Astrocyte of the hippocampus (primary cell): ENCODE data around the gene TBC1D14.
A peak's percentile ranks its signal among the peaks of the same experiment; 100 is the strongest.
"Not testable (repeated sequence)": the region's sequence is repeated elsewhere in the genome, so short reads cannot be mapped to it uniquely, and the experiment has no call there.

Experiments used
- DNase-seq: peaks from one replicate; pipeline ENCODE4 v3.0.0; 2011; ENCODE audit warnings: low read depth, low spot score

Gene TBC1D14

GRCh38 chr4:6910340-6910959 is 824 bp downstream of the TBC1D14 start:
- DNase-seq, result peak; percentile 37

- no peak for DNase-seq
Observed at GRCh38 chr4:6910960-6911874, 1.6 kb downstream of the TBC1D14 start.

- DNase-seq, result not testable (repeated sequence)
Observed at GRCh38 chr4:6911917-6912316, 2.3 kb downstream of the TBC1D14 start.

GRCh38 chr4:6912441-6912840 is 2.8 kb downstream of the TBC1D14 start:
- no peak for DNase-seq

GRCh38 chr4:6913350-6913905 is 3.8 kb downstream of the TBC1D14 start:
- DNase-seq, result no peak

GRCh38 chr4:6914448-6914847 is 4.8 kb downstream of the TBC1D14 start:
- DNase-seq, result no peak

GRCh38 chr4:6915041-6916005 is 5.7 kb downstream of the TBC1D14 start:
- no peak for DNase-seq

GRCh38 chr4:6916069-6916586 is 6.5 kb downstream of the TBC1D14 start:
- DNase-seq, result no peak

- DNase-seq, result peak; percentile 50
Observed at GRCh38 chr4:6916587-6917460, 7.2 kb downstream of the TBC1D14 start.

GRCh38 chr4:6917461-6918271 is 8.0 kb downstream of the TBC1D14 start:
- peak; percentile 82 for DNase-seq

- DNase-seq, result no peak
Observed at GRCh38 chr4:6918338-6918737, 8.7 kb downstream of the TBC1D14 start.

- DNase-seq, result no peak
Observed at GRCh38 chr4:6920171-6920570, 10.5 kb downstream of the TBC1D14 start.

- no peak for DNase-seq
Observed at GRCh38 chr4:6923507-6923906, 13.9 kb downstream of the TBC1D14 start.

- no peak for DNase-seq
Observed at GRCh38 chr4:6924361-6924779, 14.7 kb downstream of the TBC1D14 start.

GRCh38 chr4:6925357-6925836 is 15.8 kb downstream of the TBC1D14 start:
- no peak for DNase-seq

GRCh38 chr4:6926081-6926480 is 16.5 kb downstream of the TBC1D14 start:
- DNase-seq, result no peak

GRCh38 chr4:6926681-6927478 is 17.3 kb downstream of the TBC1D14 start:
- DNase-seq, result peak; percentile 33

- no peak for DNase-seq
Observed at GRCh38 chr4:6928081-6928480, 18.5 kb downstream of the TBC1D14 start.
